Activated naive CD8-positive, alpha-beta T cell treated with anti-CD3 and anti-CD28 coated beads for 36 hours (primary cell): Measurements from ENCODE around the gene PARP15. TPM values are rescaled to one million over a fixed set of nuclear protein-coding genes. Genes with fewer than 3 reads are reported as not detected.

Source experiments
- DNase-seq: peaks from one replicate; pipeline ENCODE4 v3.0.0; 2021
- H3K27ac Mint-ChIP-seq: one replicate; pipeline ENCODE4 v1.8.0; 2022; ENCODE audit warnings: mild to moderate bottlenecking, moderate library complexity, mixed read lengths
- H3K27me3 Mint-ChIP-seq: one replicate; pipeline ENCODE4 v1.8.0; 2022; ENCODE audit warnings: mild to moderate bottlenecking, mixed read lengths
- H3K36me3 Mint-ChIP-seq: one replicate; pipeline ENCODE4 v1.8.0; 2021; ENCODE audit warnings: mild to moderate bottlenecking, mixed read lengths
- H3K4me1 Mint-ChIP-seq: one replicate; pipeline ENCODE4 v1.8.0; 2021; ENCODE audit warnings: mixed read lengths
- H3K4me3 Mint-ChIP-seq: one replicate; pipeline ENCODE4 v1.8.0; 2022; ENCODE audit warnings: mild to moderate bottlenecking, moderate library complexity, mixed read lengths
- H3K9me3 Mint-ChIP-seq: one replicate; pipeline ENCODE4 v1.8.0; 2022; ENCODE audit warnings: mixed read lengths
- total RNA-seq, 2 experiments: library from RNA; stranded (reverse); gene quantifications; one replicate each; pipeline ENCODE4 v1.2.3, GENCODE V29; 2021

The PARP15 gene
- total RNA-seq, 2 experiments from 2014 or later, result 8.7 to 9.1 TPM

- Mint-ChIP-seq H3K9me3 (peaks cover 4% of the 10 kb centered on the region), H3K27me3 (peaks cover 18% of the 10 kb centered on the region), H3K4me1 (peaks cover 5% of the 10 kb centered on the region), H3K4me3 (no peak overlapping the region), H3K27ac (no peak overlapping the region), H3K36me3 (no peaks in the 10 kb centered on the region)
- DNase-seq, result no peak
Measured at GRCh38 chr3:122660297-122660974, 83.0 kb downstream of the PARP15 start.

- H3K4me1 Mint-ChIP-seq, result peaks cover 5% of the 10 kb centered on the region
- no peak for DNase-seq
- H3K27me3 Mint-ChIP-seq, result peaks cover 17% of the 10 kb centered on the region
- H3K36me3 Mint-ChIP-seq, result no peaks in the 10 kb centered on the region
- H3K4me3 Mint-ChIP-seq, result no peak overlapping the region
- no peak overlapping the region for H3K27ac Mint-ChIP-seq
- H3K9me3 Mint-ChIP-seq, result peaks cover 4% of the 10 kb centered on the region
Measured at GRCh38 chr3:122661633-122662032, 84.2 kb downstream of the PARP15 start.

- H3K4me3 Mint-ChIP-seq, result no peak overlapping the region
- peaks cover 4% of the 10 kb centered on the region for H3K9me3 Mint-ChIP-seq
- no peak for DNase-seq
- H3K27ac Mint-ChIP-seq, result no peak overlapping the region
- peaks cover 14% of the 10 kb centered on the region for H3K27me3 Mint-ChIP-seq
- H3K36me3 Mint-ChIP-seq, result no peaks in the 10 kb centered on the region
- H3K4me1 Mint-ChIP-seq, result peaks cover 5% of the 10 kb centered on the region
Measured at GRCh38 chr3:122662505-122662904, 85.1 kb downstream of the PARP15 start.

- H3K4me3 Mint-ChIP-seq, result no peak overlapping the region
- DNase-seq, result no peak
- no peaks in the 10 kb centered on the region for H3K36me3 Mint-ChIP-seq
- peaks cover 6% of the 10 kb centered on the region for H3K9me3 Mint-ChIP-seq
- H3K27me3 Mint-ChIP-seq, result peaks cover 9% of the 10 kb centered on the region
- peaks cover 16% of the 10 kb centered on the region for H3K4me1 Mint-ChIP-seq
- no peak overlapping the region for H3K27ac Mint-ChIP-seq
Measured at GRCh38 chr3:122665226-122665786, 87.9 kb downstream of the PARP15 start.

- DNase-seq, result no peak
- Mint-ChIP-seq H3K9me3 (peaks cover 5% of the 10 kb centered on the region), H3K4me3 (no peak overlapping the region), H3K27me3 (peaks cover 3% of the 10 kb centered on the region), H3K4me1 (peaks cover 16% of the 10 kb centered on the region), H3K36me3 (no peaks in the 10 kb centered on the region), H3K27ac (no peak overlapping the region)
Measured at GRCh38 chr3:122665881-122666280, 88.4 kb downstream of the PARP15 start.

DNA sequence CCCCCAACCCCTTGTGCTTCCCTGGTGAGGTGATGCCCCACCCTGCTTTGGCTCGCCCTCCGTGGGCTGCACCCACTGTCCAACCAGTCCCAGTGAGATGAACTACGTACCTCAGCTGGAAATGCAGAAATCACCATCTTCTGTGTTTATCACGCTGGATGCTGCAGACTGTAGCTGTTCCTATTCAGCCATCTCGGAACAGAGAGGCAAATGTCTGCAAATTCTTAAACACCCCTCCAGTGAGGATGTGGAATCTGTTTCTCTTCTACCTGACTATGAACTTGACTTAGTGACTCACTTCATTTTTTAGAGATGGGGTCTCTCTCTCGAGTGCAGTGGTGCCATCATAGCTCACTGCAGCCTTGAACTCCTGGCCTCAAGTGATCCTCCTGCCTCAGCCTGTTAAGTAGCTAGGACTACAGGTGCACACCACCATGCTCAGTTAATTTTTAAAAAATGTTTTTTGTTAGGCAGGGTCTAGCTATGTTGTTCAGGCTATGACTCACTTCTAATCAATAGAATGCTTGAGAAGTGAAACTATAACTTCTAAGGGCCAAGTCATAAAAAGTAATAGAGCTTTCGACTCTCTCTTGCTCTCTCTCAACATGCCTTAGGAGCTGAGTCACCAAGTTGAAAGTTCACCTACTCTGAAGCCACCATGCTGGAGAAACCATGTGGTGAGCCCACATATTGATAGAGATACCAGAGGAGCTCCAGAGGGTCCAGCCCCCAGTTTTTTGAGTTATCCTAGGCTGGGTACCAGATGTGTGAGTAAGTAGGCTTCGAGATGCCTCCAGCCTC is 91.7 kb downstream of the PARP15 start:
- Mint-ChIP-seq H3K4me1 (peaks cover 11% of the 10 kb centered on the region), H3K9me3 (peaks cover 1% of the 10 kb centered on the region), H3K4me3 (no peak overlapping the region), H3K36me3 (no peaks in the 10 kb centered on the region), H3K27ac (no peak overlapping the region), H3K27me3 (no peaks in the 10 kb centered on the region)
- peak; percentile 33 for DNase-seq

DNA sequence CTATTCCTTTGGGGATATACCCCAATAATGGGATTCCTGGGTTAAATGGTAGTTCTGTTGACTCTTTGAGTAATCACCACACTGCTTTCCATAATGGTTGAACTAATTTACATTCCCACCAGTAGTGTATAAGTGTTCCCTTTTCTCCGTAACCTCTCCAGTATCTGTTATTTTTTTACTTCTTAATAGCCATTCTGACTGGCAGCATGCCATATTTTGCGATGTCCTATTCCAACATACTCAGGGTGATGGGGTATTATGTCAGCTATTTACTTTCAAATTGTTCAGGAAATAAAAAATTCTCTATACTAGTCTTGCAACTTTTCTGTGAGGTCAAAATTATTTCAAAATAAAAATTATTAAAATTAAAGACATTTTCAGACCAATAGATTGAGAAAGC is 94.1 kb downstream of the PARP15 start:
- peaks cover 1% of the 10 kb centered on the region for H3K9me3 Mint-ChIP-seq
- no peak overlapping the region for H3K4me3 Mint-ChIP-seq
- H3K27ac Mint-ChIP-seq, result no peak overlapping the region
- no peaks in the 10 kb centered on the region for H3K27me3 Mint-ChIP-seq
- H3K4me1 Mint-ChIP-seq, result peaks cover 11% of the 10 kb centered on the region
- DNase-seq, result no peak
- H3K36me3 Mint-ChIP-seq, result no peaks in the 10 kb centered on the region

DNA sequence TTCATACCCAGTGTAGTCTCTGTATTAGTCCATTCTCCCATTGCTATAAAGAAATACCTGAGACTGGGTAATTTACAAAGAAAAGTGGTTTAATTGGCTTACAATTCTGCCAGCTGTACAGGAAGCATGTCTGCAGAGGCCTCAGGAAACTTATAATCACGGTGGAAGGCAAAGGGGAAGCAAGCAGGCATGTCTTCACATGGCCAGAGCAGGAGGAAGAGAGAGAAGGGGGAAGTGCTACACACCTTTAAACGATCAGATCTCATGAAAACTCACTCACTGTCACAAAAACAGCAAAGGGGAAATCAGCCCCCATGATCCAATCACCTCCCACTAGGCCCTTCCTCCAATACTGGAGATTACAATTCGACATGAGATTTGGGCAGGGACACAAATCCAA is 96.9 kb downstream of the PARP15 start:
- Mint-ChIP-seq H3K4me3 (no peak overlapping the region), H3K27ac (peak overlapping the region; percentile 34), H3K4me1 (peaks cover 16% of the 10 kb centered on the region), H3K36me3 (no peaks in the 10 kb centered on the region), H3K9me3 (no peaks in the 10 kb centered on the region), H3K27me3 (no peaks in the 10 kb centered on the region)
- DNase-seq, result no peak

DNA sequence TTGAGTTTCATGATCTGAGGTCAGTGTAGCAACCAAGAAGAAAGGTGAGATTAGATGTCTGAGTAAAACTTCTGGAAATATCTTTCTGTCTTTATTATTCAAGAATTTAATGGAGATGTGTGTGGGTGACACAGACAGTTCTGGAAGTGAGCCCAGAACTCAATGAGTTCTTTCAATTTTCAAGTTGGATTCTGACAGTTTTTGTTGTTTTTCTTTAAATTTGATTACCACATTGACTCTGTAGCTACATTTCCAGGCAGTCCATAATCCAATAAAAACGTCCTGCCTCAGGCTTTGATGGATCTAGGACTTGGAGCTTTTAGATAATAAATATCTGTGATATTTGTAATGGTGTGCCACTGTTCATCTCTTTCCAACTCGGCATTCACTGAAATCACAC is 99.3 kb downstream of the PARP15 start:
- H3K9me3 Mint-ChIP-seq, result no peaks in the 10 kb centered on the region
- H3K27me3 Mint-ChIP-seq, result no peaks in the 10 kb centered on the region
- peaks cover 6% of the 10 kb centered on the region for H3K36me3 Mint-ChIP-seq
- no peak for DNase-seq
- no peak overlapping the region for H3K27ac Mint-ChIP-seq
- no peak overlapping the region for H3K4me3 Mint-ChIP-seq
- peaks cover 27% of the 10 kb centered on the region for H3K4me1 Mint-ChIP-seq

GRCh38 chr3:122677216-122677615 is 99.8 kb downstream of the PARP15 start:
- Mint-ChIP-seq H3K27me3 (no peaks in the 10 kb centered on the region), H3K4me1 (peaks cover 32% of the 10 kb centered on the region), H3K36me3 (peaks cover 9% of the 10 kb centered on the region), H3K9me3 (no peaks in the 10 kb centered on the region), H3K4me3 (no peak overlapping the region), H3K27ac (no peak overlapping the region)
- DNase-seq, result no peak

DNA sequence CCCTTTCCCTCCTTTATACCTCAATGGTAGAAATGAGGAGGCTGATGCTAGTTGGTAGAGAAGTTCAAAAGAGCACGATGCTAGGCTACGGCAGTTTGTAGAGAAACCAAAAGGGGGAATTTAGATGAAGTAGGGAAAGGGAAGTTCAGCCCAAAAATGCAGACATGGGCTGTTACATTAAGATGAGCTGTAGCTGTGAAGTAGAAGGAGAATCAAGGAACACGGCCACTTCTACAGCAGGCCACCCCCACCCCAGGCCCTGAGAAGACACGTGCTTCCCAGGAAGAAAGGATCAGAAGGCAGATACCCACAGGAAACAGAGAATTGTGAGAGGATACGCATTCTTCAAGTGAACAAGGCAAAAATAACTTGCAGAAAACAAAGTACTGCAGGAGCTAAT is 101.1 kb downstream of the PARP15 start:
- peaks cover 19% of the 10 kb centered on the region for H3K36me3 Mint-ChIP-seq
- H3K4me3 Mint-ChIP-seq, result no peak overlapping the region
- no peaks in the 10 kb centered on the region for H3K9me3 Mint-ChIP-seq
- H3K27ac Mint-ChIP-seq, result peak overlapping the region; percentile 3
- H3K27me3 Mint-ChIP-seq, result no peaks in the 10 kb centered on the region
- DNase-seq, result no peak
- peaks cover 44% of the 10 kb centered on the region for H3K4me1 Mint-ChIP-seq

DNA sequence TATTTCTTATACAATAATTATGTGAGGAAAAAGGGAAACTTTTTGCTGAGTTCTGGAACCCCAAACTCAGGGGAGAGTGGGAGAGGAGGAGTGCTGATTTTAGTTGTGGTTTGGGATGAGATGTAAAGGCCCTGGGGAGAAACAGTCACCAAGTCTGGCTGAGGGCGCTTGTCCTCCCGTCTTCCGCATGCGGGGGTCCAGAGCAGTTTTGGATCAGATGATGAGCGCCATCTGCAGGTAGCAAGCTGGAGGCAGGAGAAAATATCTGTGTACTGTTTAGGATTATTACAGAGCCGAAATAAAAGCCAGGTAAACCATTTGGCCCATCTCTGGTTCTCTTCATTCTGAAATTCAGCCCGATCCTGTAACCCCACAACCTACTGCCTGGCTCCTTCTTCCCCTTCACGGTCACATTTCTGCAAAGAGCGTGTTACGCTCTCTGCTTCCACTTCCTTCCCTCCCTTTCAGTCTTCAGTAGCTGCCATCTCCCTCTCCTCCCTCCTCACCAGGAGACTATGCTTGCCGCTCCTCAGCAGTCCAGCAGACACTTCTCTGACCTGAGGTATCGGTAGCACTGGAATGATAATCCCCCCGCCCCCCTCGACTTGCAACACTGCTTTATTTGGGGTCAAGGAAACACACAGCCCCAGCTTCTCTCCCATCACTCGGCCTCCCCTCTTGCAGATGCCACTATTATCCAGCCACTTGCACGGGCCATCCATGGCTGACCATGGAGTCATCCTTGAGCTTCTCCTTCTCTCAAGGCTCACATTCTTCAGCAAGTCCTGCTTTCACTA is 101.8 kb downstream of the PARP15 start:
- Mint-ChIP-seq H3K36me3 (peaks cover 21% of the 10 kb centered on the region), H3K9me3 (no peaks in the 10 kb centered on the region), H3K27me3 (no peaks in the 10 kb centered on the region), H3K4me1 (peaks cover 50% of the 10 kb centered on the region), H3K4me3 (peak overlapping the region; percentile 94), H3K27ac (peak overlapping the region; percentile 98)
- DNase-seq, result peak; percentile 77

- DNase-seq, result peak; percentile 26
- Mint-ChIP-seq H3K27ac (peak overlapping the region; percentile 98), H3K4me1 (peaks cover 52% of the 10 kb centered on the region)
Measured at GRCh38 chr3:122679882-122680474, 102.5 kb downstream of the PARP15 start.

DNA sequence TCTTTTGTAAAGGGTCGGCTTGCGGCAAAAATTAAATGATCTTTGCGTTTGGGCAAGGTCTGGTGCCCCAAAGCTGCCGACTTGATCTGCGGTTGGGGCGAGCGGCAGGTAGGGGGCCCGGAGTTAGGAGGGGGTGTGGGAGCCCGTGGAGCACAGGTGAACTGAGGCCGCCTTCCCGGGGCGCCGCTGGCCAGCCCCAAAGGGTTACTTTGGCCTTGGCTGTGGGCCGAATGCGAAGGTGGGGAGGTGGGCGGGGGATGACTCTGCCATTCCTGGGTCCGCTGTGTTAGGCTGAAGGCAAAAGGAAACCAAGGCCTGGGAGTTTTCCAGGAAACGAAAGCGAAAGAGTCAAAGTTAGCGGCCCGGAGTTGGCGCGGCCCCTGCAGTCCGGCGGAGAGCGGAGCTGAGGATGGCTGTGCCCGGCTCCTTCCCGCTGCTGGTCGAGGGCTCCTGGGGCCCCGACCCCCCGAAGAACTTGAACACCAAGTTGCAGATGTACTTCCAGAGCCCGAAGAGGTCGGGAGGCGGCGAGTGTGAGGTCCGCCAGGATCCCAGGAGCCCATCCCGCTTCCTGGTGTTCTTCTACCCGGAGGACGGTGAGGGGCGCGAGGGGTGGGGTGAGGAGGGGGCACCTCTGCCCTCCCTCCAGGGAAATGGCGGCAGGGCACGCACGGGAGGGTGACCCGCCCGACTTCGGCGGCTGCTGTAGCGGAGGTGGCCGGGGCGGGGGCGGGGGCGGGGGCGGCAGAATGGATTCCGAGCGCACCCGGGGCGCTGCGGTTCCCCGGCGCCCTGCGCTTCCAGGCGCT is 103.2 kb downstream of the PARP15 start, which contains the start of gene PARP14:
PARP14 (plus strand) TSS at position 365 of the 809 bp plus-strand sequence; CDS start at position 410, 45 bp downstream.
- DNase-seq, result peak; percentile 74
- no peaks in the 10 kb centered on the region for H3K9me3 Mint-ChIP-seq
- H3K36me3 Mint-ChIP-seq, result peaks cover 31% of the 10 kb centered on the region
- peak within 1 kb of the TSS; percentile 98 for H3K27ac Mint-ChIP-seq
- no peaks in the 10 kb centered on the region for H3K27me3 Mint-ChIP-seq
- peaks cover 55% of the 10 kb centered on the region for H3K4me1 Mint-ChIP-seq
- H3K4me3 Mint-ChIP-seq, result peak within 1 kb of the TSS; percentile 94

More at GRCh38 chr3:122679882-122680474, 102.5 kb downstream of the PARP15 start:
- H3K4me3 Mint-ChIP-seq, result peak overlapping the region; percentile 94
- no peaks in the 10 kb centered on the region for H3K9me3 Mint-ChIP-seq
- H3K27me3 Mint-ChIP-seq, result no peaks in the 10 kb centered on the region
- peaks cover 25% of the 10 kb centered on the region for H3K36me3 Mint-ChIP-seq
